ENCODE results near the gene P4HB.

The P4HB gene

DNA sequence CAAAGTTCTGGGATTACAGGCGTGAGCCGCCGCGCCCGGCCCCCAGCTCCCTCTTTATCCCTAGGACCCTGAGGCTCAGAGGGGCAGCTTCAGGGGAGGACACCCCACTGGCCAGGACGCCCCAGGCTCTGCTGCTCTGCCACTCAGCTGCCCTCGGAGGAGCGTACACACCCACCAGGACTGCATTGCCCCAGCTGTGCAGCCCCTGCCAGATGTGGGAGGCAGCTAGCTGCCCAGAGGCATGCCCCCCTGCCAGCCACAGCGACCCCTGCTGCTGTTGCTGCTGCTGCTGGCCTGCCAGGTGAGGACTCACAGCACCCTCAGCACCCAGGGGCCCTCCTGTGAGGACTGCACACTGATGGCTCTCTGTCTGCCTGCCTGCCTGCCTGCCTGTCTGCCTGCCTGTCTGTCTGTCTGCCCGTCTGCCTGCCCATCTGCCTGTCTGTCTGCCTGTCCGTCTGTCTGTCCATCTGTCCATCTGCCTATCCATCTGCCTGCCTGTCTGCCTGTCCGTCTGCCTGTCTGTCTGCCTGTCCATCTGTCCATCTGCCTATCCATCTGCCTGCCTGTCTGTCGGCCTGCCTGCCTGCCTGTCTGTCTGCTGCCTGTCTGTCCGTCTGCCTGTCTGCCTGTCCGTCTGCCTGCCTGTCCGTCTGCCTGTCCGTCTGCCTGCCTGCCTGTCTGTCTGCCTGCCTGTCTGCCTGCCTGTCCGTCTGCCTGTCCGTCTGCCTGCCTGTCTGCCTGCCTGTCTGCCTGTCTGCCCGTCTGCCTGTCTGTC lies 51.4 kb downstream of the P4HB start:
- DNase-seq = no peak

DNA sequence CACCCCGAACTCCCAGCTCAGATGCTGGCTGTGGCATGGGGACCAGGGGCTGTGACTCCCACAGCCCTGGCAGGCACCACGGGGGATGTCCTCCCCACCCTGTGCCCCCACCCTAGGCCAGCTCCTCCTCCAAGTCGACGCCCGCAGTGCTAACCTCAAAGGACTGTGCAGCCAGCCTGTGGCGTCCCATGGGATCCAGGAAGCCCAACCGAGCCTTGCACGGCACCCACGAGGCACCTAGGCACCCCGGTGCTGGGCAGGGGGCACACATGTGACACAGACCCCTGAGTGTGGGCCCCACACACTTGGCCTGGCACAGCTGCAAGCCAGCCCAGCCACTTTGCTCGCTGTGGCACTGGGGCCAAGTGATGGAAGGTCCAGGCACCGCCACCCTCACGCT lies 52.5 kb downstream of the P4HB start:
- DNase-seq = no peak

- DNase-seq = no peak
Measured at GRCh38 chr17:81807210-81807719, 53.1 kb downstream of the P4HB start.

DNA sequence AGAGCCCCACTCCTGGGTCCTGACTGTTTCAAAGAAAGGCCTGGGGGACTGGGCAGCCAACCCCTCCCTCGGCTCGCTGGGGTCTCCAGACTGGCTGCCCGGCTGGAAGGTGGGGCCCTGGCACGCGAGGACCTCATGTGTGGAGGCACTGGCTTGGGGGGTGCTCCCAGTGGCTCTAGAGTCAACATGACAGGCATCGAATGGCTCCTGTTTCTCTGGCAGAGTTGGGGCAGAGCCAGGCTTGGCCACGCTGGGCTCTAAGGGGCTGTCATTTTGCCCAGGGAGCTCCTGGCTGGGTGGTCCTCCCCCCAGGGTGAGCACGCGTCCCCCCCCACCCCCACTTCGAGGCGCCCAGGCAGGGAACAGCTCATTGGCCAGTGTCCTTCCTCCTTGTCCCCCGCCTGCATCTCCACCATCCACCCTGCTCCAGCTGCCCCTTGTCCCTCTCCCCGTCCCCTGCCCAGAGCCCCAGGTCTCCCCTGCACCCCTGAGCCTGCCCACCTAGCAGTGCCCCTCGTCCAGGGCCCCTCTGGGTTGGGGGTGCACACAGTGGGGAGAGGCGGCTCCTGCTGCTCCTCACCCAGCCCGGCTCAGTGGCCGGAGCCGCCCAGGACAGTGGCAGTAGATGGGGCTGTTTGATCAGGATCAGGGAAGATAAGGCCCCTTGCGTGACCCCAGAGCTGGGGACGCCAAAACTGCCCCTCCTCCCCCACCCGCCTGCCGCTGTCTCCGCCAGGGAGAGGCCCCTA lies 53.7 kb downstream of the P4HB start:
- no peak for DNase-seq

- DNase-seq = no peak
Measured at GRCh38 chr17:81805707-81806460, 54.5 kb downstream of the P4HB start.

DNA sequence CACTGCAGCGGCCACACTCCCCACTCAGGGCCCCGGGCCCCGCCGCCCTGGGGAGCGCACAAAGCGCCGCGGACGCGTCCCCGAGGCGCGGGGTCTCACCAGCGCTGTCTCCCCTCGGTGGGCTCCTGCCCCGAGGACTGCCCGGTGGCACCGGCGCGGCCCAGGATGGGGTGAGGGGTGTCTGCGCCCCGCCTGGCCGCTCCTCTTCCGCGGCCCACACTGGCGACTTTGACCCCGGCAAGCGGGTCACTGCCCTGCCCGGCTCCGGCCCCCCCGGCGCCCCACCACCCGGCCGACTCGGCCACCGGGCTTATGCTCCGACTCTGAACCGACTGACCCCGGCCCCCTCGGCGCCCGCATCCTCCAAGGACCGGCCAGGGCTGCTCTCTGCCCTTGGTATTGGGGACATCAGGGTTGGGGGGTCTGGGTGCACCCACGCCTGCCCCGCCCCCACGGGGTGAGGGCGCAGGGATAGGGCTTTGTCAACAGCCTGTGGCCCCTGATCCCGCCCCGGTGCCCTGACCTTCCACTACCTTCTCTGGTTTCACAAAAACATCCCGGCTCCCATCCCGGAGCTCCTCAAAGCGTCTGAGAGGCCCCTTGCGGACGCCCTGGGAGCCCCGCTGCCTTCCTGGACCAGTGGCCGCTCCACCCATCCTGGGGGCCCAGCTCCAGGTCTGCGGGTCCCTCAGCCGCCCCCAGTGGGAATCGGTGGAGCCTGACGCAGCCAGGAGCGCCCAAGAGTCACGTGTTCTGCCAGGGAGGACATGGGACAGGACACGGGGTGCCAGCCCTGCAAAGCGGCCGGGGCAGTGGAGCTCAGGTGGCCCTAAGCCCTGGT lies 55.6 kb downstream of the P4HB start:
- no peak for DNase-seq

- no peak for DNase-seq
Measured at GRCh38 chr17:81803728-81804558, 56.4 kb downstream of the P4HB start, which contains the start of gene GCGR. Gene GCGR (plus strand): TSS chr17:81804150. CDS start chr17:81809019, 4,869 bp downstream.

DNA sequence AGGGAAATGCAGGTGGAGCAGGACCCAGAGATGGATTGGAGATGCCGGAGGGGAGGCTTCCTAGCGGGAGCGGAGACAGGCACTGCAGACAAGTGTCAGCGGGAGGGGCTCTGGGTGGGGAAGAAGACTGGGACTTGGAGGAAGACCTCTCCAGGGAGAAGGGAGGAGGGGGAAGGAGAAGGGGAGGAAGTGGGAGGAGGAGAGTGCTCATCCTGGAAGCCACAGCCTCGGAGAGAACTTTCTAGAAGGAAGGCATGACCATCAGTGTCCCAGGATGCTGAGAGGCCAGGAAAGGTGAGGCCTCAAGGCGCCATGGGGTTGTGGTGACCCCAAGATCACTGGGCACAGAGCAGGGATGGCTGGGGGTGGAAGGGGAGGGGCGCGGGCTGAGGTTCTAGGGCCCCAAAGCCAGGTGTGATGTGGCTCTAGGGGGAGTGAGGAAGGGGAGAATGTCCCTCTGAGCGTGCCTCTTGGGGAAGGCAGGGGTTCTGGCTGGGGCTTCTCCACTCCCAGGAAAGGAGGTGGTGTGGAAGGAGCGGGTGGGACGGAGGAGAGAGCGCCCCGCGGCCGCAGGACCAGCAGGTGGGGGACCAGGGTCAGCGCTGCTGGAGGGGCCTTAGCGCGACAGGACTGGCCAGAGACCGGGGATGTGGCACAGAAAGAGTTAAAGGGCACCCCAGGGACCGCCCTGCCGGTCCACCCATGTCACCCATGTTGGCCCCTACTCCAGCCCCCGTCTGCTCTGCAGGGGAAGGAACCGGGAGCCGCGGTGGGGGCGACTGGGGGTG lies 57.3 kb downstream of the P4HB start:
- no peak for DNase-seq

DNA sequence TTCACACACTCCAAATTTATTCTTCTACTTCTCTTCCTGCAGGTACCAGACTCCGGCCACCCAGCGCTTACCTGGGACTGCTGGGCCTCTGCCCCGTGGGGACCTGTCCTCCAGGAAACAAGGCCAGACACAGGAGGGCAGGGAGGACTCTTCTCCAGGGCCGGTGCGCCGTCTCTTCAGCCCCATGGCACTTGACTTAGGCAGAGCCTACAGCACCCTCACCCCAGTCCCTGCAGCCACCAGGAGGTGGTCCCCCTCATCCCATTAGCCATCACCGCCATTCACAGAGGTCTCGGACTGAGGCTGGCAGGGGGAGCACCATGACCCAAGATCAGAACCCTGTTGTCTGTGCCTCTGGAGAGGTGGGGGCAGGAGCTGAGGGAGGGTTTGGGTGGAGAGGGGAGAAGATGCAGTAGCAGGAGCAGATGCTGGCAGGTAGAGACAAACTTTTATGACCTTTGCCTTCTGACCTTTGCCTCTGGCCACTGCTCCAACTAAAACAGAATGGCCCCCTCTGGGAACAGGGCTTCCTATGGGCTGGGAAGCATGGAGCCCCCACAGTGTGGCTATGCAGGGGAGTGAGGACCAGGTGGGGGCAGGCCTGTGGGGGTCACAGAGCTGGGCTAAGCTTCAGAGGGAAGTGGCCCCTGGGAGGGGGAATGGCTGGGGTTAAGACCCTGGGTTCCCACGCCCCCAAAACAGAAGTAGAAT lies 58.1 kb downstream of the P4HB start:
- no peak for DNase-seq

DNA sequence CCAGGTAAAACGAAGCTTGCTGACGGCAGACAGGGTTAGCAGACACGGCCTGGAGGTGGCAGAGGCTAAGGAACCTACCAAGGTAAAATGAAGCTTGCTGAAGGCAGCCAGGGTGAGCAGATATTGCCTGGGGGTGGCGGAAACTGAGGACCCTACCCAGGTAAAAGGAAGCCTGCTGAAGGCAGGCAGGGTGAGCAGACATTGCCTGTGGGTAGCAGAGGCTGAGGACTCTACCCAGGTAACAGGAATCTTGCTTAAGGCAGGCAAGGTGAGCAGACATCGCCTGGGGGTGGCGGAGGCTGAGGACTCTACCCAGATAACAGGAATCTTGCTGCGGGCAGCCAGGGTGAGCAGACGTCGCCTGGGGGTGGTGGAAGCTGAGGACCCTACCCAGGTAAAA lies 59.0 kb downstream of the P4HB start:
- DNase-seq = no peak

GRCh38 chr17:81794509-81794908 lies 65.8 kb downstream of the P4HB start:
- no peak for DNase-seq

DNA sequence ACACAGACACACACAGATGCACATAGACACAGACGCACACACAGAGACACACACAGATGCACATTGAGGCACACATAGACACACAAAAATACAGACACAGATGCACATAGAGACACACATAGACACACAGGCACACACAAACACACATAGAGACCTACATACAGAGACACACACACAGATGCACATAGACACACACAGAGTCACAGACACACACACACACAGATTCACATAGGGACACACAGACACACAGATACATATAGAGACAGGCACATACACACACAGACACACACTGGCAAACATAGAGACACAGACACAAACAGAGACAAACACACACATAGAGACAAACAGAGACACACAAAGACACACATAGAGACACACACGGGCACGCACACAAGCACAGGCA lies 66.3 kb downstream of the P4HB start:
- DNase-seq = no peak
